Left kidney (tissue), 2 donors: Measurements from ENCODE around the gene CNTN5. TPM values are rescaled to one million over a fixed set of nuclear protein-coding genes. Genes with fewer than 3 reads are reported as not detected.

Experiments
- DNase-seq: peaks from one replicate; pipeline ENCODE4 v3.0.0-alpha.2; 2013
- polyA plus RNA-seq: library from polyadenylated mRNA; unstranded; fragments of 120-200 nt; gene quantifications from one replicate; pipeline ENCODE4 v1.2.1, GENCODE V29; 2013; ENCODE audit not compliant: insufficient read length

The CNTN5 gene
- polyA plus RNA-seq, 1 donor: 27.1 TPM

GRCh38 chr11:99630629-99631028, 609.9 kb downstream of the CNTN5 start:
- no peak for DNase-seq

- no peak for DNase-seq
Measured at GRCh38 chr11:99631618-99632017, 610.9 kb downstream of the CNTN5 start.

- no peak for DNase-seq
Measured at GRCh38 chr11:99632969-99633368, 612.2 kb downstream of the CNTN5 start.

- no peak for DNase-seq
Measured at GRCh38 chr11:99634581-99634980, 613.8 kb downstream of the CNTN5 start.

DNA sequence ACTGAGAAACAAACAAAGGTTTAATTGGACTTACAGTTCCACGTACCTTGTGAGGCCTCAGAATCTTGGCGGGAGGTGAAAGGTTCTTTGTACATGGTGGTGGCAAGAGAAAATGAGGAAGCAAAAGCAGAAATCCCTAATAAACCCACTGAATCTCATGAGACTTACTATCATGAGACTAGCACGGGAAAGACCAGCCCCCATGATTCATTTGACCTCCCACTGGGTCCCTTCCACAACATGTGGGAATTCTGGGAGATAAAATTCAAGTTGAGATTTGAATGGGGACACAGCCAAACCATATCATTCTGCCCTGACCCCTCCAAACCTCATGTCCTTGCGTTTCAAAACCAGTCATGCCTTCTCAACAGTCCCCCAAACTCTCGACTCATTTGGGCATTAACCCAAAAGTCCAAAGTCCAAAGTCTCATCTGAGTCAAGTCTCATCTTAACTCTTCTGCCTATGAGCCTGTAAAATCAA, 617.4 kb downstream of the CNTN5 start:
- no peak for DNase-seq

GRCh38 chr11:99640671-99641070, 619.9 kb downstream of the CNTN5 start:
- no peak for DNase-seq

GRCh38 chr11:99645934-99646333, 625.2 kb downstream of the CNTN5 start:
- no peak for DNase-seq

- DNase-seq: no peak
Measured at GRCh38 chr11:99670067-99670676, 649.4 kb downstream of the CNTN5 start.

- DNase-seq: no peak
Measured at GRCh38 chr11:99671808-99672409, 651.2 kb downstream of the CNTN5 start.

- no peak for DNase-seq
Measured at GRCh38 chr11:99676292-99676691, 655.5 kb downstream of the CNTN5 start.

DNA sequence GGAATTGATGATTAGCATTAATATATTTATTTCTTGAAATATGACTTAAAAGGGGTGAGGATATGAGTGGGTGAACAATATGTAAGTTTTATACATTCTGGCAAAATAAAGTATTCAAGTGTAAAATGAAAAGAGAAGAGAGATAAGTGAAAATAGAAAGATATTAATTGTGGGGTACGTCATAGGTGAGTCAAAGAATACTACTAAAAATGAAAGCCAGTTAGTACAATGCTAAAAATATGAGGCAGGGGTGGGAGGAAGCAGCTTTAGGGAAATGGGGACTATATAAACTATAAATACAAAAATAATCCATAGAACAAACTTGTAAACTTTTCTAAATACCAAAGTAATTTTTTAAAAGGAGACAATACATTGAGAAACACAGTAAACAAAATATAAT, 661.4 kb downstream of the CNTN5 start:
- DNase-seq: no peak

GRCh38 chr11:99682646-99683045, 661.9 kb downstream of the CNTN5 start:
- DNase-seq: no peak

- DNase-seq: no peak
Measured at GRCh38 chr11:99683933-99684332, 663.2 kb downstream of the CNTN5 start.

- no peak for DNase-seq
Measured at GRCh38 chr11:99686838-99687237, 666.1 kb downstream of the CNTN5 start.

- DNase-seq: no peak
Measured at GRCh38 chr11:99687320-99687719, 666.6 kb downstream of the CNTN5 start.

- no peak for DNase-seq
Measured at GRCh38 chr11:99693941-99694492, 673.3 kb downstream of the CNTN5 start.

GRCh38 chr11:99695106-99695505, 674.4 kb downstream of the CNTN5 start:
- DNase-seq: no peak

DNA sequence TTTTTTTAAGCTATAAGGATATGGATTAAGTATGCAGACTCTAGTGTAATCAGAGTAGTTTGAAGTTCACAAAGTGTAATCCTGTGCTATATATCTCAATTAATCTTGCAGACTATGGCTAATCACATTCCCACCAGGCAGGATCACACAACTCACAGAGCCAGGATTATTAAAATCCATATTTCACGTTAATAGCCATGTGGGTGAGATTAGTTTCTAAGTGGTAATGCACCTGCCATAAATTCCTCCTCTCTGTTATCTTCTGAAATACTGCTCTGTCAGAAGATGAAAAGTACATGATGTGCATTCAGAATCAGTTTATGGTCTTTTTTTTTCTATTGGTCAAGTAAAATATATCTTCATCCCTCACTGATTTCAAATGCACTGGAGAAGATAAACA, 686.1 kb downstream of the CNTN5 start:
- no peak for DNase-seq

GRCh38 chr11:99708928-99709672, 688.4 kb downstream of the CNTN5 start:
- no peak for DNase-seq

DNA sequence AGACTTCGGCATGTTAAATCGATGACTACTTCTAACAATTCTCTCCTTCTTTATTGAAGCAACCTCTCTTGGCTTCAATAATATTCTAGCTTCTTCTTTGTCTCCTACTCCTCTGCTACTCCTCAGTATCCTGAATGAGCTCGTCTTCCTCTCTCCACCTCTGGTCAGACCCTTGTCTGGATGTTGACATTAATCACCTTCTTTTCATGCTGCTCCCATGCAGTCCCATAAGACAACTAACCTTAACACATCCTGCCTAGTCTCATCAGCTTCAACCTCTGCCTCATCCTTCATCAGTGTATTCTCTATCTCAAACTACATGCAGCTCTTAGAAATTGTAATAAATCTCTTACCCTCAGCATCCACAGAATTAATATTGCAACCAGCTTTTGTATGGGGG, 695.6 kb downstream of the CNTN5 start:
- no peak for DNase-seq

GRCh38 chr11:99718291-99718690, 697.5 kb downstream of the CNTN5 start:
- no peak for DNase-seq

GRCh38 chr11:99739464-99740089, 718.8 kb downstream of the CNTN5 start:
- peak; percentile 63 for DNase-seq

GRCh38 chr11:99742501-99742900, 721.8 kb downstream of the CNTN5 start:
- DNase-seq: no peak
